Measurements from ENCODE around the gene GTF2I. TPM values are rescaled to one million over a fixed set of nuclear protein-coding genes. Genes with fewer than 3 reads are reported as not detected.
"Not testable (repeated sequence)": the region's sequence is repeated elsewhere in the genome, so short reads cannot be mapped to it uniquely, and the experiment has no call there.

Gene GTF2I
- total RNA-seq, 1 donor from 2014 or later, result 399 TPM

DNA sequence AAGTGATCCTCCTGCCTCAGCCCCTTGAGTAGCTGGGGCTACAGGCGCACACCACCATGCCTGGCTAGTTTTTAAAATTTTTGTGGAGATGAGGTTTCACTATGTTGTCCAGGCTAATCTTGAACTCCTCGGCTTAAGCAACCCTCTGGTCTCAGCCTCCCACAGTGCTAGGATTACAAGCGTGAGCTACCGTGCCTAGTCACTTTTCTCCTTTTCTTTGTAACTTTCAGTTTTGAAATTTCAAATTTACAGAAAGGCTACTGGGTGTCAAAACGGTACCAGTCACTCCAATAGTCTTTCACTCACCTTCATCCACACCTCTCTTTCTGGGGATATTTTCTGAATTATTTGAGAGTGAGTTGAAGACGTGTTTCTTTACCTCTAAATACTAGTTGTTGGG is 117.6 kb downstream of the GTF2I start:
- DNase-seq (ENCODE audit: low read depth), result not testable (repeated sequence)

DNA sequence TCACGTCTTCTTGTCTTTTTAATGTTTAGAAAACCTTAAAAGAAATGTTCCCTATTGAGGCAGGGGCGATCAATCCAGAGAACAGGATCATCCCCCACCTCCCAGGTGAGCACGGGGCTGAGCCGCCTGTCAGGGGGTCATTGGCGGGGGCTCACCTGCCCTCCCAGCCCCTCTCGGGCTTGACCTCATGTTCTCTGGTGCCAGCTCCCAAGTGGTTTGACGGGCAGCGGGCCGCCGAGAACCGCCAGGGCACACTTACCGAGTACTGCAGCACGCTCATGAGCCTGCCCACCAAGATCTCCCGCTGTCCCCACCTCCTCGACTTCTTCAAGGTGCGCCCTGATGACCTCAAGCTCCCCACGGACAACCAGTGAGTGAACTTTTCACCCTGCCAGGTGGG is 121.5 kb downstream of the GTF2I start:
- DNase-seq (ENCODE audit: low read depth), result not testable (repeated sequence)

DNA sequence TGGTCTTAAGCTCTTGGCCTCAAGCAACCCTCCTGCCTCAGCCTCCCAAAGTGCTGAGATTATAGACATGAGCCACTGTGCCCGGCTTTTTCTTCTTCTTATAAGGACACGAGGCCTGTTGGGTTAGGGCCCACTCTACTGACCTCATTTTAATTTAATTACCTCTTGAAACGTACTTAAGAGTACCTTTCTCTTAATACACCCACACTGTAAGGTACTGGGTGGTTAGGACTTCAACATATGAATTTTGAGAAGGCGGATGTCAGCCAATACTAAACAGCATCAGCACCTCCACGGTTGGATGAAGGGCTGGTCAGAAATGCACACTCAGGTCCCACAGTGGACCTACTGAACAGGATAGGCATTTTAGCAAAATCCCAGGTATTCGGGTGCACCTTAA is 124.2 kb downstream of the GTF2I start:
- not testable (repeated sequence) for DNase-seq (ENCODE audit: low read depth)

DNA sequence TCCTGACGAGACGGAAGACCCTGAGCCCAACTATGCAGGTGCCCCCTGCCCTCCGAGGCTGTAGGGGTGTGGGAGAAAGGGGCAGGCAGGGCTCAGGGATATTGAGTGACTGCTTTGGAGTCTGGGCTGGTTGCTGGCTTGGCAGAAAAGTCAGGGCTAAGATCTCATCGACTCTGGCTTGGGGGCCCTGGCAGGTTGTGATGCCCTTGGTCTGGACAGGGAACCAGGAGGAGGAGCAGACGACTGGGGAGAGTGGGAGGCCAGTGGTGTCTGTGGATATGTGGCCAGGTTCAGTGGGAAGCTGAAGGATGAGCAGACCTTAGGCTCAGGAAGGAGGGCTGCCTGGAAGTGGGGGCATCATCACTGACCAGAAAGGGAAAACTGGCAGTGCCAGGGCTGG is 126.1 kb downstream of the GTF2I start:
- not testable (repeated sequence) for DNase-seq (ENCODE audit: low read depth)

DNA sequence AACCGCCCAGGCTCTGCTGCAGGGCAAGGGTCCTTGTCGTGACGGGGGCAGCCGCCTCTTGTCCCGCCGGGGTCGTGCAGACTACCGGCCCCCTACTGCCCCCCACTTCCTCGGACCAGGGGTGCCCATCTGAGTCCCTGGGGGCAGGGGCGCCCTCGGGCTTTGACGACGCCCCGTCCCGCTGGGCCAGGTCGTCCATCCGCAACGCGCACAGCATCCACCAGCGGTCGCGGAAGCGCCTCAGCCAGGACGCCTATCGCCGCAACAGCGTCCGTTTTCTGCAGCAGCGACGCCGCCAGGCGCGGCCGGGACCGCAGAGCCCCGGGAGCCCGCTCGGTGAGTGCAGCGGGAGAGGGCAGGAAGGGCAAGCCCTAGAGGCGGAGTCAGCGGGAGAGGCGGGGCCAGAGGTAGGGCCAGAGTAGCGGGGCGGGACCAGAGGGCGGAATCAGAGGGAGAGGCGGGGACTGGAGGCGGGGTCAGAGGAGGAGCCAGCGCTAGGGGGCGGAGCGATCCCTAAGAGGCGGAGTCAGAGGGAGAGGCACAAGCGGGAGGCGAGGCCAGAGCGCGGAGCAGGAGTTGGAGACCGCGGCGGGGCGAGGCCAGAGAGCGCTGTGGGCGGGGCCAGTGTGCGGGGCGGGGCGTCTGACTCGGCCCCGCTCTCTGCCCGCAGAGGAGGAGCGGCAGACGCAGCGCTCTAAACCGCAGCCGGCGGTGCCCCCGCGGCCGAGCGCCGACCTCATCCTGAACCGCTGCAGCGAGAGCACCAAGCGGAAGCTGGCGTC is 131.0 kb downstream of the GTF2I start:
- DNase-seq (ENCODE audit: low read depth), result peak; percentile 41

DNA sequence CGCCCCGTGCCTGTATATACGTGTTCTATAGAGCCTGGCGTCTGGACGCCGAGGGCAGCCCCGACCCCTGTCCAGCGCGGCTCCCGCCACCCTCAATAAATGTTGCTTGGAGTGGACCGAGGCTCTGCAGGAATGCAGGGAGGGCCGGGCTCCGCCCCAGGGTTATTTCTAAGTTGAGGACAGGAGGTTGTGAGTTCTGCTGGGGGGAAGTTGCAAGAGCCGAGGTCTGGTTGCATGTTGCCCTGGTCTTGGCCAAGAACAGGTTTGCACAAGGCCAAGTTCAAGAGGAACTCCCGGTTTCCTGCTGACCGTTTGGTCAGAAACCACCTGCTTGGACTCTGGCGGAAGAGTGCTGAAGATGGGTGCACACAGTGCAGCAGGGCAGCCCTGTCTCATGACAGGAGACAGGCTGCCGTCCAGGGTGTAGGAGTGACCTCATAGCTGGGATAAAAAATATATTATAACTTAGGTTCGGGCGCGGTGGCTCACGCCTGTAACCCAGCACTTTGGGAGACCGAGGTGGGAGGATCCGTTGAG is 131.8 kb downstream of the GTF2I start:
- DNase-seq (ENCODE audit: low read depth), result not testable (repeated sequence)

DNA sequence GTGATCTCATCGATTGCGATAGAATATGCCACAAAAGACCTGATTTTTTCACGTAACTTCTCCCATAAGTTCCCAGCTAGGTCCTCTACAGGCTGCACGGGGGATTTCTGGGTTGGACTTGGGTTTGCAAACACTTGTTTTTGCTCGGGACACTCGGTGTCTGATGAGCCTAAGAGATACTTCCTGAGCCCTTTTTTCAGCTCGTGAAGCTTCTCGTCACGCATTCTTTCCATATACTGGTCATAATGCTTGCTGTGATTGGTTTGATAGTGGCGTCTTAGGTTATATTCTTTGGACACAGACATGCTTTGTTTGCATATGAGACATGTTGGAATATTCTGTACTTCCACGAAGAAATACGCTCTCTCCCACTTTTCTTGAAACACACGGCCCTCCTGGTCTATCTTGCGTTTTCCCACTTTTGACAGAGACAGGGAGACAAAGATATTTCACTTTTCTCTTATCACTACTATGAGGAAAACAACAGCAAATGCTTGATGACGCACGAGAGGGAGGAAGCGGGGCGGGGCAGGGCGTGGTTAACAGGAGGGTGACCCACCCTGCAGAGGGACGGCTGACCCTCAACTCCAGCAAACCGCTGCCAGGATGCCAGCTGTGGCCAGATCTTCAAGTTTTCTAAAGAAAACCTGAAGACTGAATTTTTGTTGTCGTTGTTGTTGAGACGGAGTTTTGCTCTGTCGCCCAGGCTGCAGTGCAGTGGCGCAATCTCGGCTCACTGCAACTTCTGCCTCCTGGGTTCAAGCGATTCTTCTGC is 140.5 kb downstream of the GTF2I start:
- not testable (repeated sequence) for DNase-seq (ENCODE audit: low read depth)

DNA sequence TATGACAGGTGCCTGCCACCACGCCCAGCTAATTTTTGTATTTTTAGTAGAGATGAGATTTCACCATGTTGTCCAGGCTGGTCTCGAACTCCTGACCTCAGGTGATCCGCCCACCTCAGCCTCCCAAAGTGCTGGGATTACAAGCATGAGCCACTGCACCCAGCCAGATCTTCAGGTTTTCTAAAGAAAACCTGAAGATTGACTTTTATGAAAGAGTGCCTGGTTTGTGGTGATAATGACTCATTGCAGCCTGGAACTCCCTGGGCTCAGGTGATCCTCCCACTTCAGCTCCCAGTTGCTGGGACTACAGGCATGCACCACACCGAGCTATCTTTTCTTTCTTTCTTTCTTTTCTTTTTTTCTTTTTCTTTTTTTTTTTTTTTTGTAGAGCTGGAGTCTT is 141.1 kb downstream of the GTF2I start:
- not testable (repeated sequence) for DNase-seq (ENCODE audit: low read depth)

Other genes starting within 250 kb of the GTF2I start
- 27.3 and 52.2 TPM in 2 replicates for gene GTF2IRD1, start 203.8 kb upstream of the GTF2I start, total RNA-seq
- 0.10 TPM in 1 of 2 replicates, not detected in the other for gene NCF1, start 116.3 kb downstream of the GTF2I start, total RNA-seq
- 1.4 and 6.4 TPM in 2 replicates for gene GTF2IRD2, start 193.9 kb downstream of the GTF2I start, total RNA-seq